Gastrocnemius medialis (tissue), 4 donors: ENCODE results near the gene KLHL29.

Experiments
- POLR2A ChIP-seq, 2 donors: fragments of 450-650 bp; IDR thresholded peaks; one replicate each; pipeline ENCODE4 v1.6.1; 2017; ENCODE audit warnings: antibody characterized with exemption in 2 of 2, mild to moderate bottlenecking in 2 of 2, moderate library complexity in 2 of 2
- TF ChIP-seq, protein P1 (sequence below), 5 experiments: fragments of 450-650 bp in 3 of 5; fragments of 200-600 bp in 2 of 5; sonication (generic) in 2 of 5; IDR thresholded peaks in 4 of 5; conservative IDR thresholded peaks in 1 of 5; 1 replicate in 4 of 5; 2 replicates in 1 of 5; pipeline ENCODE4 v1.5.1; 2016 to 2019; ENCODE audit warnings: antibody characterized with exemption in 5 of 5, mild to moderate bottlenecking in 3 of 5, moderate library complexity in 3 of 5

DNA sequence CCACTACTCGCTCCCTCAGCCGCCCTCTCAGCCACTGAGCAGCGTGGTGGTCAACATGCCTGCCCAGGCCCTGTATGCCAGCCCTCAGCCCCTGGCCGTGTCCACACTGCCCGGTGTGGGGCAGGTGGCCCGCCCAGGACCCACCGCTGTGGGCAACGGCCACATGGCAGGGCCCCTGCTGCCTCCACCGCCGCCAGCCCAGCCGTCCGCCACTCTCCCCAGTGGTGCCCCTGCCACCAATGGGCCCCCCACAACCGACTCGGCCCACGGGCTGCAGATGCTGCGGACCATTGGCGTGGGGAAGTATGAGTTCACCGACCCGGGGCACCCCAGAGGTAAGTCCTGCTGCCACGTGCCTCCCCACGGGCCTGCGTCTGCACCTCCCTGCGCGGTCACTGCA is 257.5 kb downstream of the KLHL29 start:
- TF ChIP-seq, protein P1, sequence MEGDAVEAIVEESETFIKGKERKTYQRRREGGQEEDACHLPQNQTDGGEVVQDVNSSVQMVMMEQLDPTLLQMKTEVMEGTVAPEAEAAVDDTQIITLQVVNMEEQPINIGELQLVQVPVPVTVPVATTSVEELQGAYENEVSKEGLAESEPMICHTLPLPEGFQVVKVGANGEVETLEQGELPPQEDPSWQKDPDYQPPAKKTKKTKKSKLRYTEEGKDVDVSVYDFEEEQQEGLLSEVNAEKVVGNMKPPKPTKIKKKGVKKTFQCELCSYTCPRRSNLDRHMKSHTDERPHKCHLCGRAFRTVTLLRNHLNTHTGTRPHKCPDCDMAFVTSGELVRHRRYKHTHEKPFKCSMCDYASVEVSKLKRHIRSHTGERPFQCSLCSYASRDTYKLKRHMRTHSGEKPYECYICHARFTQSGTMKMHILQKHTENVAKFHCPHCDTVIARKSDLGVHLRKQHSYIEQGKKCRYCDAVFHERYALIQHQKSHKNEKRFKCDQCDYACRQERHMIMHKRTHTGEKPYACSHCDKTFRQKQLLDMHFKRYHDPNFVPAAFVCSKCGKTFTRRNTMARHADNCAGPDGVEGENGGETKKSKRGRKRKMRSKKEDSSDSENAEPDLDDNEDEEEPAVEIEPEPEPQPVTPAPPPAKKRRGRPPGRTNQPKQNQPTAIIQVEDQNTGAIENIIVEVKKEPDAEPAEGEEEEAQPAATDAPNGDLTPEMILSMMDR (IDR thresholded peaks at IDR 0.05 in 4 of 5, conservative IDR thresholded peaks at IDR 0.05 in 1 of 5) = no peak
- TF ChIP-seq POLR2A (IDR thresholded peaks at IDR 0.05) = no peak
